Mesodermal cell (in vitro differentiated cells): ENCODE measurements around the gene RNU1-1.
"Not testable (repeated sequence)": the region's sequence is repeated elsewhere in the genome, so short reads cannot be mapped to it uniquely, and the experiment has no call there.

Experiments used
- H3K27ac ChIP-seq: 2 replicates; pipeline ENCODE4 v1.7.0; 2013; ENCODE audit warnings: mild to moderate bottlenecking, low read depth, low read length, moderate library complexity; ENCODE audit not compliant: severe bottlenecking
- H3K36me3 ChIP-seq: 2 replicates; pipeline ENCODE4 v1.7.1; 2013; ENCODE audit warnings: mild to moderate bottlenecking, low read length, moderate library complexity; ENCODE audit not compliant: control insufficient read depth, insufficient read depth
- H3K4me1 ChIP-seq: one replicate; pipeline ENCODE4 v1.7.1; 2013; ENCODE audit warnings: mild to moderate bottlenecking, low read length; ENCODE audit not compliant: insufficient read depth, control insufficient read depth, poor library complexity, severe bottlenecking
- H3K4me3 ChIP-seq: 2 replicates; pipeline ENCODE4 v1.7.0; 2013; ENCODE audit warnings: low read length, control low read depth, mild to moderate bottlenecking; ENCODE audit not compliant: insufficient read depth, poor library complexity, severe bottlenecking; ENCODE audit errors: extremely low read depth
- H3K9me3 ChIP-seq: 2 replicates; pipeline ENCODE4 v1.7.1; 2013; ENCODE audit warnings: mild to moderate bottlenecking, low read length, moderate library complexity; ENCODE audit not compliant: control insufficient read depth
- WGBS, 2 experiments: methylation state at CpG; one replicate each; pipeline ENCODE4 v1.1.5; 2013; ENCODE audit warnings: missing lambda C conversion rate in 2 of 2; ENCODE audit not compliant: insufficient coverage in 2 of 2; 5-methylcytosine and 5-hydroxymethylcytosine counted together

The RNU1-1 gene

DNA sequence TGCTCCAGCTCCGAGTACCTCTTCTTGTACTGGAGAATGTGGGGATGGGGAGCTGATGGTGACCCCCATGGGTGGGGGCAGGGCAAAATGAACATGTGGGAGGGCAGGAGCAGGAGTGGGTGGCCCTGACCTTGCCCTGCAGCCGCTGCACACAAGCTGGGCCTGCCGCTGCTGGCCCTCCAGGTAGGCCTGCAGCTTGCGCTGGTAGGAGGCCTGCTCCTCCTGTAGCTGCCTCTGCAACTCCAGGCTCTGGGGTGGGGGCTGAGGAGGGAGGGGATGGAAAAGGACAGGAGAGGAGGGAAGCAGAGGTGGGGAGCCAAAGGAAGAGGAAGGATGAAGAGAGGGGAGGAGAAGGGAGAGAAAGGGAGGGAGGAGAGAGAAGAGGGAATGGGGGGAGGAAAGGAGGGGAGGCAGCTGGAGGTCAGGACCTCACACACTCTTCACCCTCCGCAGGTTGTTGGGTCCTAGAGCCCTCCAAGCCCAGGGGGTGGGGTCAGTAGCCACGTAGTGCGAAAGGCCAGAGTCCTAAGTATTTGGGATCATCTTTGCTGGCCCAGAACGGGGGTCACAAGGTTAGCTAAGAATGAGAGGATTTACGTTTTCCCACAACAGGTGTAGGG, 22.9 kb downstream of the RNU1-1 start:
- no peak overlapping the region for H3K4me3 ChIP-seq

DNA sequence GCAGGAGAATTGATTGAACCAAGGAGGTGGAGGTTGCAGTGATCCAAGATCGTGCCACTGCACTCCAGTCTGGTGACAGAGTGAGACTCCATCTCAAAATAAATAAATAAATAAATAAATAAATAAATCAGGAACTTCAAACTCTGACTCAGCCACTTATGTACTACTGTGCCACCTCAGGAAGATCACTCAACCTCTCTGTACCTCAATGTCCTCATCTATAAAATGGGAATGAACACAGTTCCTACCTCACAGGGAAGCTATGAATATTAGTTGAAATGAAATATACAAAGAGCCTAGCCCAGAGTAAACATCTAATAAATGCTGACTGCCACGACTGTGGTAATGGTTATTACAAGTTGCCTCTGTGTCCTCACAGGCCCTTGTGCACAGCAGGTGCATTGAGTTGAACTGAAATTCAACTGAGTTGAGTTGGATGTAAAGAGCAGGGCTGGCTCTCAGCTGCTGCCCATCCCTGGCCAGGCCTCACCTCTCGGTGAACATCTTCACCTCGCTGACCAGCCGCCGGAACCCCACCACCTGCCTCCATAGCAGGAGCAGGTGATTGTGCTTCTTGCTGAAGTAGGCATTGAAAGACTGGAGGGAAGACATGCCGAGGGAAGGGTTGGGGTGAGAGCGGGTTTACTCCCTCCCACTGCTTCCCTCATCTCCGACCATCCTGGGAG, 24.7 kb downstream of the RNU1-1 start:
- peaks cover 35% of the 10 kb centered on the region for H3K36me3 ChIP-seq
- H3K9me3 ChIP-seq, H3K4me1 ChIP-seq, H3K27ac ChIP-seq, H3K4me3 ChIP-seq: not testable (repeated sequence)
- 80 to 100% methylated on average over 1 to 2 of the region's 9 CpGs for WGBS, 2 experiments

More for the DNA sequence above, 22.9 kb downstream of the RNU1-1 start:
- 50 to 64% methylated on average over 6 to 8 of the region's 9 CpGs for WGBS, 2 experiments
- no peaks in the 10 kb centered on the region for H3K4me1 ChIP-seq
- H3K27ac ChIP-seq: no peak overlapping the region
- peaks cover 22% of the 10 kb centered on the region for H3K36me3 ChIP-seq
- no peaks in the 10 kb centered on the region for H3K9me3 ChIP-seq

DNA sequence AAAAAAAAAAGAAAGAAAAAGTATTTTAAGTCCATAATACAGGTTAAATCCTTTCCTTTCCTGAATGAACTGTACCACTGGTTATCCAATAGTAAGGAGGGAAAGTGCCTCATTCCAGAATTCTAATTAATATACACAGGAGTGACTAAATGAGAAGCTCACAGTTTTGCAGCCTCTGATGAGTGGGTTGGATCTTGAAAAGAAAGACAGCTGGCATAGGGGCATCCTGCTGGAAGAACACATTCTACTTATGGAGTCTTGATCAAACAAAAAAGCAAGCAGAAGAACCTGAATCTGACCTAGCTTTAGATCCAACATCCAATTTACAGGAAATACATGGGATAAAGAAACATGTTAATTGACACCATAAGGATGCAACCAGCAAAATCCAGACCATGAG, 27.1 kb downstream of the RNU1-1 start:
- H3K4me1 ChIP-seq, H3K27ac ChIP-seq, H3K4me3 ChIP-seq, H3K9me3 ChIP-seq: not testable (repeated sequence)
- H3K36me3 ChIP-seq: peaks cover 50% of the 10 kb centered on the region

DNA sequence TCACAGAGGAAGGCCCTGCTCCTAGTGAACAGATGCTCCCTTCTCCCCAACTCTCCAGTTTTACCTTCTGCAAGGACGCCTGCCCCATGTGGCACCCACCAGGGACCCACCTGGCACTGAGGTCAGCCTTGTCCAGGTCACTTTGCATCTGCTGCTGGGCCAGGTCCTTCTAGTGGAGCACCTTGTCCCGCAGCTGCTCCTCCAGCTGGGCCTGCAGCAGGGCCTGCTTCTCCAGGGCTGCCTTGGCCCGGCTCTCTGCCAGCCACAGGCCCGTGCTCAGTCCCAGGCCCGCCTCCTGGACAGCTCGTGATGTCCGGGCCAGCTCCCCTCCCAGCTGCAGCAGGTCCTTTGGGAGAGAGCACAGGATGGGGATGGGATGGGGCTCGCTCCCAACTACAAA, 27.8 kb downstream of the RNU1-1 start:
- not testable (repeated sequence) for H3K4me3 ChIP-seq, H3K9me3 ChIP-seq, H3K27ac ChIP-seq, H3K4me1 ChIP-seq
- H3K36me3 ChIP-seq: peaks cover 56% of the 10 kb centered on the region
- WGBS, 2 experiments: 97 to 98% methylated on average over 8 of the region's 8 CpGs

DNA sequence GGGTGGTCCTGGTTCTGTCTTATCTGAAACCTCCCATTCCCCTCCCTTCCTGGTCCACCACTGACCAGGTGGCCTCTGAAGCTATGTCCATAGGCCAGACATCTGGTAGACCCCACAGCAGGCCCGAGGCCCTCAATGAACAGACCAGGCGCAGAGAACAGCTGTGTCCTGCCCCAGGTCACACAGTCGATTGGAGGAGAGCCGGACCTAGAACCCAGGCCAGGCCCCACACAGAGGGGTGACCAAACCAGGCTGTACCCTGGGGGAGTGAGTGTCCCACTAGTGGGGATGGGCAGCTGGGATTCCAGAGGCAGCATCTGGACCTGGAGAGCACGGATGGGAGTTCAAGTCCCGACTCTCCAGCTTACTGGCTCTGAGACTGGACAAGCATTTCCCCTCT, 29.2 kb downstream of the RNU1-1 start:
- Histone ChIP-seq H3K4me1 (no peaks in the 10 kb centered on the region), H3K9me3 (no peaks in the 10 kb centered on the region), H3K27ac (no peak overlapping the region), H3K36me3 (peaks cover 63% of the 10 kb centered on the region), H3K4me3 (no peak overlapping the region)
- WGBS, 2 experiments: 95 to 97% methylated on average over 2 to 6 of the region's 6 CpGs

DNA sequence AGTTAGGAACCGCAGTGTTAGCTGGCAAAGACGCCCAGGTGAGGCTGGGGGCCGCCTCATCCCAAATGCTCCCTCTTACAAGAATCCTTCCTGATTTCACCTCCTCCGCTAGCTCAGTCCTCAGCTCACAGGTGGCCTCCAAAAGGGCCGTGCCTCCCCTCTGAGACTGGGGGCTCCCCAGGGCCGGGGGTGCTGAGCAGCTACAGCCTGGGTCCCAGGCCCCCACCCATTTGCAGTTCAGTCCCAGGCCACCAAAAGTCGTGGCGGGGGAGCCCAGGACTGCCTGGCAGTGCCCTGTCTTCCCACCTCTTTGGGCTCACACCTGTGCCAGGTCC, 29.6 kb downstream of the RNU1-1 start:
- H3K36me3 ChIP-seq: peaks cover 63% of the 10 kb centered on the region
- H3K4me1 ChIP-seq: no peaks in the 10 kb centered on the region
- no peaks in the 10 kb centered on the region for H3K9me3 ChIP-seq
- 89 to 100% methylated on average over 6 of the region's 8 CpGs for WGBS, 2 experiments
- no peak overlapping the region for H3K27ac ChIP-seq
- no peak overlapping the region for H3K4me3 ChIP-seq

DNA sequence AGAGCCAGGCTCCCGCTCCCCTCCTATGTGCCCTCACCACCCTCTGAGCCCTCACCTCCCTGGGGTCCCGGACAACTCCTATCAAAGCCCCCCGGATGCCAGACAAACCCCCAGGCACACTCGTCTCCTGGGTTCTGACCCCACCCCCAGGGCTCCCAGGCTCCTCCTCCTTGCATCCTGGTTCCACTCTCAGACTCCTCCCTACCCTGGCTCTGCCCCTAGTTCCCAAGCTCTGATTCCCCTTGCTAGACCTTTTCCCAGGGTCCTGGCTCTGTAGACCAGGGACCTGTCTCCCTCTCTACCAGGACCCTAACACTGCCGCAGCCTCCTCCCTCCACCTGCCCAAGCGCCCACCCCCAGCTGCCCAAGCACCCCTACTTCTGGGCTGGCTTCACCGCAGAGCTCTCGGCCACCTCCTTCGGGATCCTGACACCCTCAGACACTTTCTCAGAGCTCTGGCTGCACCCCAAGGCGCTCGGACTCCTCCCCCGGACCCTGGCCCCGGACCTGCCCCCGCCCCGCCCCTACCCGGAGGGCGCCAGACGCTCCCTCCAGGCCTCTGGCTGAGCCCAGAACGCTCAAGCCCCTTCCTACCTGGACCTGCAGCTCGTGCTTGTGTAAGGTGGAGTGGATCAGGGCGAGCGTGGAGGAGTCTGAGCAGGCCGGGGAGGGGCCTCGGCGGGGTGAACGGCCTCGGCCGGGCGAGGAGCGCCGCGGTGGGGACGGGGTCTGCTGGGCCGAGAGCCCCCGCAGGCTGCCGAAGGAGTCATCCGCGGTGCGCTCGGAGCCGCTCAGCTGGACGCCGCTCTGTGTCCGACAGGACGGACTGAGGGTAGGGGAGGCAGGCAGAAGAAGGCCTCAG, 30.2 kb downstream of the RNU1-1 start:
- H3K36me3 ChIP-seq: peaks cover 64% of the 10 kb centered on the region
- WGBS, 2 experiments: 95 to 97% methylated on average over 14 to 34 of the region's 45 CpGs
- not testable (repeated sequence) for H3K9me3 ChIP-seq, H3K4me3 ChIP-seq, H3K27ac ChIP-seq, H3K4me1 ChIP-seq

DNA sequence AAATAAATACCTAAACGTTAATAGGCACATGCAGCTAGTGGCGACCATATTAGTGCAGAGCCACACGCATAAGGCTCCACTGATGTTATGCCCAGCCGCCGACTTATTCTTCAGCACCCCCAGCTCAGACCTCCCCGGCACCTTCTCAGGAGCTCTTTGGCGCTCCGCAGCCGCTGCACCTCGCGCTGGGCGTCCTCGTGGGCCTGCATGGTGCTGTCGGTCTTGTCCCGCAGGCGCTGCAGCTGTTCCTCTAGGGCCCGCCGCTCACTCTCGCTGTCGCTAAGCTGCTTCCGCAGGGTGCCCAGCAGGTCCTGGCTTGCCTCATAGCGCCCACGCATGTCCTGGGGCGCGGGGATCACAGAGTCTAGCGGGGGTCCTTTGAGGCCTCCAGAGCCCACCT, 30.9 kb downstream of the RNU1-1 start:
- H3K4me1 ChIP-seq, H3K9me3 ChIP-seq, H3K27ac ChIP-seq, H3K4me3 ChIP-seq: not testable (repeated sequence)
- peaks cover 69% of the 10 kb centered on the region for H3K36me3 ChIP-seq
- WGBS, 2 experiments: 96 to 97% methylated on average over 15 to 25 of the region's 26 CpGs

DNA sequence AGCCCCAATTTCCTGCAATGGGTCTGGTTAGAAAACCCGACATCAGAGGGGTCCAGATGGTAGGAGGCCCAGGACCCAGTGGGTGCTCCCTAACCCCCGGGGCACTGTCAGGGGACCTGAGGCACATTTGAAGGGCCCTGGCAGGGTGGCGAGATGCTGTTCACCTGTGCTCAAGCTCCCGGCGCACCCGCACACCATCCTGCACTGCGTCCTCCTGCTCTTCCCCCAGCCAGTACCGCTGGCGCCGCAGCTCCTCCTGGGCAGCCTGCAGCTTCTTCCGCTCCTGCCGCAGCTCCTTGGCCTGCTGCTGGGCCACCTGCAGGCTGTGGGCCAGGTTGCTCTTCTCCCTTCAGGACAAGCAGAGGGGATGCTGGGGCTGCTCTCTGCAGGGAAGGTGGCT, 36.0 kb downstream of the RNU1-1 start:
- H3K36me3 ChIP-seq: peaks cover 73% of the 10 kb centered on the region
- no peak overlapping the region for H3K4me3 ChIP-seq
- no peaks in the 10 kb centered on the region for H3K9me3 ChIP-seq
- no peaks in the 10 kb centered on the region for H3K4me1 ChIP-seq
- 95 to 97% methylated on average over 11 to 12 of the region's 12 CpGs for WGBS, 2 experiments
- no peak overlapping the region for H3K27ac ChIP-seq

DNA sequence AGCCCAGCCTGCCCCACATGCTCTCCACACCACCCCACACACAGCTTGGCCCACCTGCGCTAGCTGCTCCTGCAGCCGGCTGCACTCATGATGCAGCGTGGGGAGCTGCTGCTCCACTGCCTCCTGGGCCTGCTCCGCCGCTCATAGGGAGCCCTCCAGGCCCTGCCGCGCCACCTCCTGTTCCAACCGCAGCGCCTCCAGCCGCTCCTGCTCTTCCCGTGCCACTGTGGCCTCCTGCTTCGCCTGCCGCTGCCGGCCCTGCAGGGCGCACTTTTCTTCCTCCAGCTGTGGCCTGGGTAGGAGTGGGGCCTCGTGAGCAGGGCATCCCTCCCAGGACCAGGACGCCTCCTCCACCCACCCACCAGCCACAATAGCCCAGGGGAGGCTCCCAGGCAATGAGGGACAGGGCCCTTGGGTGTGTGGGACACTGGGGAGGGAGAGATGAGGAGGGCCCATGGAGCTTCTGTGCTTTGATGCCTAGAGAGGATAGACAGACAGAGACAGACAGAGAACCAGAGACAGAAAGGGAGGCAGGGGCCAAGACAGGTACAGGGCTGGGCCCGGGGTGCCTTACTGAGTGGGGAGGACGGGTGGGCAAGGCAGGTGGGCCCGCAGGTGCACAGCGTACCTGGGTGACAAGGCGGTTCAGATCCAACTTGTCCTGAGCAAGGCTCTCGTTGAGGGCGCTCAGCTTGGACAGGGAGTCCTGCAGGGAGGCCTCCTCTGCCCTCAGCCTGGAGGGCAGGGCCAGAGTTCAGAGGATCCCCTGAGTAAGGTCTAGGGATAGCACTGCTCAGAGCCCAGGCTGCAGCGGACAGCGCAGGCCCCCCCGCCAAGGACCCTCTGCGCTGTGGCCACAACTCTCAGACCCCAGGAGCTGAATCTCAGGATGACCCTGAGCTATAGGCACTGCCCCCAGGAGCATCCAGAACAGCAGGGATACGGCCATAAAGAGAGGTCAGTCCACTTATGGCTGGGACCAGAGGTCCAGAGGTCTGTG, 38.0 kb downstream of the RNU1-1 start:
- not testable (repeated sequence) for H3K27ac ChIP-seq, H3K4me3 ChIP-seq, H3K9me3 ChIP-seq, H3K4me1 ChIP-seq
- WGBS, 2 experiments: 96 to 99% methylated on average over 14 of the region's 29 CpGs
- H3K36me3 ChIP-seq: peaks cover 72% of the 10 kb centered on the region
